C4-2B (cell line): ENCODE data around the gene SLCO2A1.

Source experiments
- H3K27ac ChIP-seq: fragments of 450-650 bp; 2 replicates; pipeline ENCODE4 v1.5.1; 2017
- ZFX ChIP-seq: fragments of 450-650 bp; IDR thresholded peaks from 2 replicates; pipeline ENCODE4 v1.6.1; 2017
- TF ChIP-seq, protein P1 (sequence below): fragments of 450-650 bp; conservative IDR thresholded peaks from 2 replicates; pipeline ENCODE4 v1.5.1; 2017; ENCODE audit warnings: mild to moderate bottlenecking

SLCO2A1 gene

GRCh38 chr3:134007819-134008218, 21.9 kb downstream of the SLCO2A1 start:
- no peak overlapping the region for H3K27ac ChIP-seq

DNA sequence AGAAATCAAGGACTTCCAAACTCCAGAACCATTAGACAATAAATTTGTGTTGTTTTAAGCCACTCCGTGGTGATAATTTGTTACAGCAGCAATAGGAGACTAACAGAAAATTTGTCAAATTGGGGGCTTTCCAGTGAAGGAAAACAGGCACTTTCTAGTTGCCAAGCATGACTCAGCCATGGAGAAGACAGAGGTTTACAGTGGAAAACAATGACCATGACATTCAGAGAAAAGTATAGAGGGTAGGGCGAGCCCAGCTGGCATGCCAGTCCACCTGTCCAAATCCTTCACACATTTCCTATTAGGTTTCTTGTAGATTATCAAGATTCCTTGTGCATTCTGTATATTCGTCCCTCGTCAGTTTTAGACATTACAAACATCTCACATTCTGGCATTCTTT, 24.9 kb downstream of the SLCO2A1 start:
- no peak for TF ChIP-seq ZFX
- TF ChIP-seq, protein P1, sequence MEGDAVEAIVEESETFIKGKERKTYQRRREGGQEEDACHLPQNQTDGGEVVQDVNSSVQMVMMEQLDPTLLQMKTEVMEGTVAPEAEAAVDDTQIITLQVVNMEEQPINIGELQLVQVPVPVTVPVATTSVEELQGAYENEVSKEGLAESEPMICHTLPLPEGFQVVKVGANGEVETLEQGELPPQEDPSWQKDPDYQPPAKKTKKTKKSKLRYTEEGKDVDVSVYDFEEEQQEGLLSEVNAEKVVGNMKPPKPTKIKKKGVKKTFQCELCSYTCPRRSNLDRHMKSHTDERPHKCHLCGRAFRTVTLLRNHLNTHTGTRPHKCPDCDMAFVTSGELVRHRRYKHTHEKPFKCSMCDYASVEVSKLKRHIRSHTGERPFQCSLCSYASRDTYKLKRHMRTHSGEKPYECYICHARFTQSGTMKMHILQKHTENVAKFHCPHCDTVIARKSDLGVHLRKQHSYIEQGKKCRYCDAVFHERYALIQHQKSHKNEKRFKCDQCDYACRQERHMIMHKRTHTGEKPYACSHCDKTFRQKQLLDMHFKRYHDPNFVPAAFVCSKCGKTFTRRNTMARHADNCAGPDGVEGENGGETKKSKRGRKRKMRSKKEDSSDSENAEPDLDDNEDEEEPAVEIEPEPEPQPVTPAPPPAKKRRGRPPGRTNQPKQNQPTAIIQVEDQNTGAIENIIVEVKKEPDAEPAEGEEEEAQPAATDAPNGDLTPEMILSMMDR, result no peak

More at GRCh38 chr3:134007819-134008218, 21.9 kb downstream of the SLCO2A1 start:
- TF ChIP-seq, protein P1, result no peak
- TF ChIP-seq ZFX, result no peak

DNA sequence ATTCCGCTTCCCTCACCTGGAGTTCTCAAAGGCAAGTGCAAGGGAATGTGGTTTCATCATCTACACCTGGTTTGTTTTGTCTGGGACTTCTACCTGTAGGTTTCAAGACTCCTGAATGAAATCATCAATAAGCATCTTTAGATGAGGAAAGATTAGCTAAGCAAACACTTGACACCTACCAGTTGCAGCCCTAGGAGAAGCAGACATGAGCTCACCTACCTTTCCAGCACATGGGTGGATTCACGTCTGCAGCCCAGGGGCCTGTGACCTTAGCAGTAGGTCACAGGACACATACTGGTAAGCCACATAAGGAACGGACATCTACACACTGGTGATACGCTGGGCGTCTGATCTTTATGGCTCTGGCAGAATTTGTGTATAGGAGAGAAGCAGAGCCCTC, 26.7 kb downstream of the SLCO2A1 start:
- H3K27ac ChIP-seq, result no peak overlapping the region
- TF ChIP-seq, protein P1, result no peak
- TF ChIP-seq ZFX, result no peak

More for the DNA sequence above, 24.9 kb downstream of the SLCO2A1 start:
- no peak overlapping the region for H3K27ac ChIP-seq

DNA sequence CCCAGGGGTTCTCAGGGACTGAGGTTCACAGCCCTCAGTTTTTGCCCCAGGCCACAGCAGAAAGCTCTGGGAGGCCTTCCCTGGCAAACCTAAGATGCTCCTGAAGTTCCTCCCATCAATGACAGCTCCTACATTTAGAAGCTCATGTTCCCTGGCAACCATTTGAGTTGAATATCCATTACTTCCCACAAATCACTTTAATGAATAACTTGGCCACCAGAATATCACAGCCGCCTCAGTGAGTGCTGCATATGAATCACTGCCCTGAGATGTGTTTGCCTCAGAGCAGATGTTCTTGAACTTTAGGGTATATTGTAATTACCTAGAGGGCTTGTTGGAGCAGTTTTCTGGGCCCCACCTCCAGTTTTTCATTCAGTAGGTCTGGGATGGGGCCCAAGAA, 27.4 kb downstream of the SLCO2A1 start:
- H3K27ac ChIP-seq, result no peak overlapping the region
- TF ChIP-seq, protein P1, result no peak
- TF ChIP-seq ZFX, result no peak

DNA sequence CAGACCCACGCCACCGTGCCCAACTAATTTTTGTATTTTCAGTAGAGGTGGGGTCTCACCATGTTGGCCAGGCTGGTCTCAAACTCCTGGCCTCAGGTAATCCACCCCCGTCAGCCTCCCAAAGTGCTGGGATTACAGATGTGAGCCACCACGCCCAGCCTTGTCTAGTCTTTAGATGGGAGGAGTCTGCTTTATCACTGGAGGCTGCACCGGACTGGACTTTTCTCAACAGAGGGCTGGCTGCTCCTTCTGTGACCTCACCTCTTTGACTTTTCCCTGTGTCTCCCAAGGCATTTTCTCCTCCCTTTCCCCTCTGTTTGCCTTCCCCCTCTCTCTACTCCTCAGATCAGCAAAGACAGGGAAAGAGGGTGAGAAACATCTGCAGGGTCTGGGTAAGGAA, 28.5 kb downstream of the SLCO2A1 start:
- no peak overlapping the region for H3K27ac ChIP-seq
- TF ChIP-seq, protein P1, result no peak
- TF ChIP-seq ZFX, result no peak

- TF ChIP-seq ZFX, result no peak
- TF ChIP-seq, protein P1, result no peak
- H3K27ac ChIP-seq, result no peak overlapping the region
These were observed 29.6 kb downstream of the SLCO2A1 start for GRCh38 chr3:133999891-134000685.

- TF ChIP-seq, protein P1, result no peak
- no peak for TF ChIP-seq ZFX
- H3K27ac ChIP-seq, result no peak overlapping the region
These were observed 31.0 kb downstream of the SLCO2A1 start for GRCh38 chr3:133998691-133999241.
